GM23248 (cell line): ENCODE measurements around the gene KIF16B.

Experiments used
- EZH2 ChIP-seq: fragments of 200-600 bp; sonication (generic); IDR thresholded peaks from 2 replicates; pipeline ENCODE4 v1.6.1; 2018; ENCODE audit warnings: antibody characterized with exemption, mild to moderate bottlenecking; ENCODE audit not compliant: insufficient read depth, poor library complexity, severe bottlenecking
- EZH2phosphoT487 ChIP-seq: fragments of 200-600 bp; sonication (generic); IDR thresholded peaks from 2 replicates; pipeline ENCODE4 v1.6.1; 2018; ENCODE audit warnings: antibody characterized with exemption, moderate library complexity, mild to moderate bottlenecking, low read depth; ENCODE audit not compliant: insufficient read depth

DNA sequence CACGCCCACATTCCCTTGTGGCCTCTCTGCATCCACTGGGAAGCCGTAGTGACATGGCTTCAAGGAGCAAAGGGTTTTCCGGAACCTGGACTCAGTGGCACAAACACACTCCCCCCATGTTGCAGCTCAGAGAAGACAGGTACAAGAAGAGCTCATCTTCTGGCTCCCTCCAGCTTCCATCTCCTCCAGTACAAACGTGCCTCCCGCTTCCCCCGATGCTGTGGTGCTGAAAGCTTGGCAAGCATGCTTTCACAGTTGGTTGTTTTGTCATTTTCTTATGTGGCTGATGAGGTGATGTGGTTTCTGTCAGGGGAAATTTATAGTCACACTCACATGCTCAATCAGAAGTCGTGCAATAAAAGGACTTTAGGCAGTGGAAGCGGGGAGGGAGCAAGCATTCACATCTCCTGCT lies 258.5 kb downstream of the KIF16B start:
- TF ChIP-seq EZH2 (no peak), EZH2phosphoT487 (no peak)
